Measurements from ENCODE around the gene CMIP. TPM values are rescaled to one million over a fixed set of nuclear protein-coding genes. Genes with fewer than 3 reads are reported as not detected.

Gene CMIP
- total RNA-seq, 3 donors from 2014 or later, result 14.9 to 23.9 (median 17.6) TPM

- Histone ChIP-seq H3K36me3 (no peaks in the 10 kb centered on the region), H3K27ac (peak overlapping the region in 1 of 2 donors; percentile 35), H3K27me3 (no peaks in the 10 kb centered on the region), H3K4me3 (no peak overlapping the region), H3K4me1 (peaks cover 12 to 13% of the 10 kb centered on the region in 2 donors), H3K9me3 (no peaks in the 10 kb centered on the region)
- intact Hi-C loops (cut with DNase I; ENCODE audit: low total_unique reads), result loop anchor here (1.0 kb wide), 1 partner anchor 47 kb away; no protein-coding TSS in a partner anchor
- DNase-seq (ENCODE audit: low spot score in 2 of 2), result no peak
- TF ChIP-seq, protein P1, sequence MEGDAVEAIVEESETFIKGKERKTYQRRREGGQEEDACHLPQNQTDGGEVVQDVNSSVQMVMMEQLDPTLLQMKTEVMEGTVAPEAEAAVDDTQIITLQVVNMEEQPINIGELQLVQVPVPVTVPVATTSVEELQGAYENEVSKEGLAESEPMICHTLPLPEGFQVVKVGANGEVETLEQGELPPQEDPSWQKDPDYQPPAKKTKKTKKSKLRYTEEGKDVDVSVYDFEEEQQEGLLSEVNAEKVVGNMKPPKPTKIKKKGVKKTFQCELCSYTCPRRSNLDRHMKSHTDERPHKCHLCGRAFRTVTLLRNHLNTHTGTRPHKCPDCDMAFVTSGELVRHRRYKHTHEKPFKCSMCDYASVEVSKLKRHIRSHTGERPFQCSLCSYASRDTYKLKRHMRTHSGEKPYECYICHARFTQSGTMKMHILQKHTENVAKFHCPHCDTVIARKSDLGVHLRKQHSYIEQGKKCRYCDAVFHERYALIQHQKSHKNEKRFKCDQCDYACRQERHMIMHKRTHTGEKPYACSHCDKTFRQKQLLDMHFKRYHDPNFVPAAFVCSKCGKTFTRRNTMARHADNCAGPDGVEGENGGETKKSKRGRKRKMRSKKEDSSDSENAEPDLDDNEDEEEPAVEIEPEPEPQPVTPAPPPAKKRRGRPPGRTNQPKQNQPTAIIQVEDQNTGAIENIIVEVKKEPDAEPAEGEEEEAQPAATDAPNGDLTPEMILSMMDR (IDR thresholded peaks at IDR 0.05), result no peak
- TF ChIP-seq POLR2A (IDR thresholded peaks at IDR 0.05) (no peak), POLR2AphosphoS5 (IDR thresholded peaks at IDR 0.05) (no peak)
Observed at GRCh38 chr16:81607805-81608522, 163.4 kb downstream of the CMIP start.

- Histone ChIP-seq H3K9me3 (no peaks in the 10 kb centered on the region), H3K27me3 (no peaks in the 10 kb centered on the region), H3K36me3 (no peaks in the 10 kb centered on the region), H3K4me1 (peaks cover 16 to 17% of the 10 kb centered on the region in 2 donors), H3K27ac (peak overlapping the region; percentile 45 to 93), H3K4me3 (no peak overlapping the region)
- no peak for DNase-seq (ENCODE audit: low spot score in 2 of 2)
- TF ChIP-seq, protein P1 (IDR thresholded peaks at IDR 0.05), result no peak
- no peak for TF ChIP-seq POLR2A (IDR thresholded peaks at IDR 0.05)
- no peak for TF ChIP-seq POLR2AphosphoS5 (IDR thresholded peaks at IDR 0.05)
- intact Hi-C loops (cut with DNase I; ENCODE audit: low total_unique reads), result loop anchor here (1.0 kb wide), 1 partner anchor 47 kb away; no protein-coding TSS in a partner anchor
Observed at GRCh38 chr16:81608523-81609209, 164.1 kb downstream of the CMIP start.

DNA sequence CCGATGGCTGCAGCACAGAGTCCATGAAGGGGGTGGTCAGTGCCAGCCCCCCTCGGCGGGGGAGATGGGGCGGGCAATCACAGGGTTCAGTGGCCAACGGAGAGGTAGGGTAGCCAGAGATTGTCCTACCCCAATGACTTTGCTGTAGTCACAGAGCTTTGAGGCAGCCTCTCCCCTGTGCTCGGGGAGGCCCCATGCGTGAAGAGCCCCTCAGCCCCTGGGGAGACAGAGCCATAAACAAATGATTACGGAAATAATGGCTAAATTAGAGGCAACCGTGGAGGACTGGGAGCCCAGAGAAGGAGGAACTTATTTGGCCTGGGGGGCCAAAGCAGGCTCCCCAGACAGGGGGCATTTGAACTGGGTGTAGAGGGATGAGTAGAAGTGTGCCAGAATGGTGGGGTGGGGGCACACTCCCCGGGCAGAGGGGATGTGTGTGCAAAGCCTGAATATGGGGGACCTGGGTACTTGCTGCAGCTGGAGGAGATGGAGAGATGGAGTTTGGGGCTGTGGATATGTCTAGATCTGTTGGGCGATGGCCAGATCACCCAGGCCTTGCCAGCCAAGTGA is 164.8 kb downstream of the CMIP start:
- Histone ChIP-seq H3K4me1 (peaks cover 16 to 17% of the 10 kb centered on the region in 2 donors), H3K36me3 (no peaks in the 10 kb centered on the region), H3K4me3 (no peak overlapping the region), H3K27ac (peak overlapping the region; percentile 45 to 93), H3K27me3 (no peaks in the 10 kb centered on the region), H3K9me3 (no peaks in the 10 kb centered on the region)
- TF ChIP-seq POLR2A (IDR thresholded peaks at IDR 0.05) (no peak), POLR2AphosphoS5 (IDR thresholded peaks at IDR 0.05) (no peak)
- TF ChIP-seq, protein P1 (IDR thresholded peaks at IDR 0.05), result no peak
- no peak for DNase-seq (ENCODE audit: low spot score in 2 of 2)
- intact Hi-C loops (cut with DNase I; ENCODE audit: low total_unique reads), result no loop called here

DNA sequence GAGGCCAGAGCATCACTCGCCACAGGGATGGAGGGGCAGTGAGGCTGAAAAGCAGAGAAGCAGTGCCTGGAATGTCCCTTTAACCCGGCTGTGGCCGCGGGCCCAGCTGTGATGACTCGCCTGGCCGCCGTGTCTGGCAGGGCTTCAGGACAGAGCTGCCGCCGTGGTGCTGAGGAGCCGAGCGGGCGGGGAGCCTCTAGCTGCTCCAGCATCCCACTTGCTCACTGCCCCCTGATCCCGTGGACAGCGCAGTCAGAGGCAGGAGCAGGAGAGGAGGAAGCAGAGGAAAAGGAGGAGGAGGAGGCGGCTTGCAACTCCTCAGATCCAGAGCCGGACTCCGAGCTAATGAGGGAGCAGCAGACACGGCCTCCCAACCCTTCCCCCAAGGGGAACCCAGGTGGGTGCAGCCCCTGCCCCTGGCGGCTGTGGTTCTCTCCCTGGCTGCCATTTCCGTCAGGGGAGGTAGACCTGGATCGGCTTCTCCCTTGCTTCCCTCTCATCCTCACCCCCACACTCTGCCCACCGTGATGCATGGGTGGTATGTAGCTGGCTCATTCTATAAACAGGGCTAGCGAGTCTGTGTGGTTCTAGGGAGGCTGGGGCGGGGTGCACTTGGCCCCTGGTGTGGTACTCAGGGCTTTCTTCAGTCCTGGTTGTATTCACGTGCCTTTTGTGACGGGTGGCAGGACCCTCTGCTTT is 165.7 kb downstream of the CMIP start:
- Histone ChIP-seq H3K36me3 (no peaks in the 10 kb centered on the region), H3K9me3 (no peaks in the 10 kb centered on the region), H3K27me3 (no peaks in the 10 kb centered on the region), H3K4me1 (peaks cover 16 to 17% of the 10 kb centered on the region in 2 donors), H3K27ac (peak overlapping the region; percentile 45 to 93), H3K4me3 (peak overlapping the region; percentile 11 to 54 (median 23))
- TF ChIP-seq, protein P1 (IDR thresholded peaks at IDR 0.05), result no peak
- peak in 2 of 3 donors; percentile 31 to 48 for TF ChIP-seq POLR2AphosphoS5 (IDR thresholded peaks at IDR 0.05)
- DNase-seq (ENCODE audit: low spot score in 2 of 2), result peak; percentile 64
- intact Hi-C loops (cut with DNase I; ENCODE audit: low total_unique reads), result no loop called here
